NCI-H1048 (cell line): Measurements from ENCODE around the gene MIA.
"Not testable (repeated sequence)": the region's sequence is repeated elsewhere in the genome, so short reads cannot be mapped to it uniquely, and the experiment has no call there.

ENCODE experiments used
- DNase-seq: peaks from one replicate; lab custom pipeline; 2025; lab: John Stamatoyannopoulos, UW

MIA gene

DNA sequence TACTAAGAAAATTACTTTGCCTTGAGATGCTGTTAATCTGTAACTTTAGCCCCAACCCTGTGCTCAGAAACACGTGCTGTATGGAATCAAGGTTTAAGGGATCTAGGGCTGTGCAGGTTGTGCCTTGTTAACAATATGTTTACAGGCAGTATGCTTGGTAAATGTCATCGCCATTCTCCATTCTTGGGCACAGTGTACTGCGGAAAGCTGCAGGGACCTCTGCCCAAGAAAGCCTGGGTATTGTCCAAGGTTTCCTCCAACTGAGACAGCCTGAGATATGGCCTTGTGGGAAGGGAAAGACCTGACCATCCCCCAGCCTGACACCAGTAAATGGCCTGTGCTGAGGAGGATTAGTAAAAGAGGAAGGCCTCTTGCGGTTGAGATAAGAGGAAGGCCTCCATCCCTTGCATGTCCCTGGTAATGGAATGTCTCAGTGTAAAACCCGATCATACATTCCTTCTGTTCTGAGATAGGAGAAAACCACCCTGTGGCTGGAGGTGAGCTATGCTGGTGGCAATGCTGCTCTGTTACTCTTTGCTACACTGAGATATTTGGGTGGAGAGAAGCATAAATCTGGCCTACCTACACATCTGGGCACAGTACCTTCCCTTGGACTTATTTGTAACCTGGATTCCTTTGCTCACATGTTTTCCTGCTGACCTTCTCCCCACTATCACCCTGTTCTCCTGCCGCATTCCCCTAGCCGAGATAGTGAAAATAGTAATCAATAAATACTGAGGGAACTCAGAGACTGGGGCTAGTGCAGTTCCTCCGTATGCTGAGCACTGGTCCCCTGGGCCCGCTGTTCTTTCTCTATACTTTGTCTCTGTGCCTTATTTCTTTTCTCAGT is 47.6 kb downstream of the MIA start:
- not testable (repeated sequence) for DNase-seq

DNA sequence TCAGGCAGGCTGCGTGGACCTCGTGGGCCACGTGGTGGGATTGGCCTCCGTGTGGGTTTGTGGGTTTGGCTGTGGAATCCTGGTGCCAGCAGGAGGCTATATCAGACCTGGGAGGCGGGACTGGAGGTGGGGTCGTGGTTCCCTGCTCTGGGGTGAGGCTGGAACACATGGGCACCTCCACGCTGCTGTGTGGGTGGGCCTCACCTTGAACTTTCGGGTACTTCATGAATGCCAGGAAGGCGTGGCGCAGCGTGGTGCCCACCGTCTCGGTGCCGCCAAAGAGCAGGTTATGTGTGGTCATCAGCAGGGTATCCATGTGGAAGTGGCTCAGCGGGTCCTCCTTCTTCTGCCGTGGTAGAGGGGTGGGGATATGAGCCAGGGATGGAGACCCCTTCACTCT is 49.6 kb downstream of the MIA start:
- DNase-seq: not testable (repeated sequence)

DNA sequence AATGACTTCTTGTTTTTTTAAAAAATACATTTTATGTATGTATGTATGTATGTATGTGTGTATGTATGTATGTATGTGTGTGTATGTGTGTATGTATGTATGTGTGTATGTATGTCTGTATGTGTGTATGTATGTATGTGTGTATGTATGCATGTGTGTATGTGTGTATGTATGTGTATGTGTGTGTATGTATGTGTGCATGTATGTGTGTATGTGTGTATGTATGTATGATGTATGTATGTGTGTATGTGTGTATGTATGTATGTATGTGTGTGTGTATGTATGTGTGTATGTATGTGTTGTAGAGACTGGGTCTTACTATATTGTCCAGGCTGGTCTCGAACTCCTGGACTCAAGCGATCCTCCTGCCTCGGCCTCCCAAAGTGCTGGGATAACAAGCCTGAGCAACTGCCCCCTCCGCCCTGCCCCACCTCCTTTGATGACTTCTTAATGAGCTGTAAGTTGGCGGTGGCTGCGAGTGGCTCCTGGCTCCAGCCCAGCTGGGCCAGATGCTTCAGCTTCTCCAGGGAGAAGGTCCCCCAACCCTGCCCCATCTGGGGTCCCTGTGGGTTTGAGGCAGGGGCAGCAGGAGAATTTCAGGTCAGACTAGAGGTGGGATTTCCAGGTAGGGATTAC is 50.3 kb downstream of the MIA start:
- DNase-seq: not testable (repeated sequence)

DNA sequence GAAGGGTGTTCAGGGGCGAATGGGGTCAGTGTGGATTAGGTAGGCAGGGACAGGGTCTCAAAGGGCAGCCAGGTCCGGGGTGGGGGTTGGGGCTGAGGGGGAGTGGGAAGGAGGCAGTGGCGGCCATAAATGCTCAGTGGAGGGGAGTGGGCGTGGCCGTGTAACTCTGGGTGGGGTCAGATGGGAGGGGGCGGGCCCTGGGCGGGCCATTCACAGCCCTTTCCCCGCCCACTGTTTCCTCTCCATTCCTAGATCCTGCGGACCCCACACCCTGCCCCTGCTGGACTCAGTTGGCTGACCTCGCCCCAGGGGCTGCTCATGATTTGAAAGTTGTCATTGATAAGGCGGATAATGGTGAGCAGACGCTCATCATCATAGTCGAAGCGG is 51.0 kb downstream of the MIA start:
- DNase-seq: not testable (repeated sequence)

DNA sequence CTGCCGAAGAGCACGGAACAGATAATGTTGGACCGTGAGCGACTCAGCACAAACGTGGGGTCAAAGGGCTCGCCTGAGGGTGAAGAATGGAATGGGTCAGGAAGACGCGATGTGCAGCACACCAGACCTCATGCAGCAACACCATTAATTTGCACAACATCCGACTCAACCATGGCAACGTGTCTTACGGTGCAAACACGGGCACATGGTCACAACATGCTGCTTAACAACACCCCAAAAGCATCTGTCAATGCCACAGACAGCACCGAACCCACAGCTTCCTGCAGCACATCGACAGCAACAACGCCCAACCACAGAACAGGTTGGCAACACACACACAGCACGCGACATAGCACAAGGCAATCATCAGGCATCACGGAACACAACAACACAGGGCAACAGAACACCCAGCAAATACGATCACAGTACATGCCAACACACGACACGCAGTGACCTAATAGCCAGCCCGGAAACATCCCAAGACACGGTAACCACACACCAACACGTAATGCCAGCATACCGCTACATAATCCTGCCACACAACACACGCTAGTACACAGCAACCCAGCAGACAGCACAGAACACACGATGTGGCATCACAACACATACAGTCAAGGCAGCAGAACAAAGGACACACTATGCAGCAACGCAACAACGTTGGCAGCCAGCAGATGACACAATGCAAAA is 51.5 kb downstream of the MIA start:
- DNase-seq: not testable (repeated sequence)
